A549 (cell line): ENCODE measurements around the gene NUDT7. TPM values are rescaled to one million over a fixed set of nuclear protein-coding genes. Genes with fewer than 3 reads are reported as not detected.
A peak's percentile ranks its signal among the peaks of the same experiment; 100 is the strongest.

Experiments used
- ATAC-seq, 2 experiments: fragments of 200-7000 bp in 1 of 2; fragments of >200 bp in 1 of 2; cut with Nextera tagmentation in 1 of 2; cut with Tn5 transposase in 1 of 2; 3 replicates each; pipeline versions ENCODE4 v1.8.0 to v1.9.1; 2018 to 2020; ENCODE audit warnings: mild to moderate bottlenecking in 1 of 2, moderate library complexity in 1 of 2
- CTCF ChIA-PET: fragments of 300-600 bp; sonication (Branson Sonifier 250); formaldehyde crosslinking; extraction: SDS; loops from one replicate; lab custom pipeline; 2021; ENCODE audit warnings: antibody characterized with exemption, inconsistent platforms; lab: Yijun Ruan, JAX
- POLR2A ChIA-PET: fragments of 350-600 bp; formaldehyde crosslinking; extraction: SDS; loops from one replicate; lab custom pipeline; 2021; ENCODE audit warnings: antibody characterized with exemption, inconsistent platforms; lab: Yijun Ruan, JAX
- DNase-seq, 2 experiments: peaks; one replicate each; pipeline versions ENCODE4 v3.0.0 to v3.0.0-alpha.2; 2011 to 2016; ENCODE audit warnings: low read depth in 1 of 2, low spot score in 1 of 2
- FAIRE-seq: peaks from 2 replicates; lab custom pipeline; 2011; peaks lifted over from hg19 to GRCh38; lab: Jason Lieb, UNC
- H3K27ac ChIP-seq, 2 experiments: fragments of >200 bp; sonication (Bioruptor Twin); formaldehyde crosslinking; 3 replicates each; pipeline ENCODE4 v1.5.1; 2016 to 2017
- H3K4me1 ChIP-seq: fragments of >200 bp; sonication (Bioruptor Twin); formaldehyde crosslinking; 3 replicates; pipeline ENCODE4 v1.6.1; 2016
- H3K4me2 ChIP-seq: fragments of >200 bp; sonication (Bioruptor Twin); formaldehyde crosslinking; 3 replicates; pipeline ENCODE4 v1.6.1; 2016
- H3K4me3 ChIP-seq: fragments of >200 bp; sonication (Bioruptor Twin); formaldehyde crosslinking; 3 replicates; pipeline ENCODE4 v1.5.1; 2016
- H3K9me3 ChIP-seq: fragments of >200 bp; sonication (Bioruptor Twin); formaldehyde crosslinking; 3 replicates; pipeline ENCODE4 v1.6.1; 2016
- CTCF ChIP-seq: fragments of >200 bp; sonication (Bioruptor Twin); formaldehyde crosslinking; IDR thresholded peaks from 3 replicates; pipeline ENCODE4 v1.5.1; 2016
- FOSL2 ChIP-seq, 2 experiments: fragments of 450-650 bp in 1 of 2; fragments of >200 bp in 1 of 2; sonication (Bioruptor Twin) in 1 of 2; formaldehyde crosslinking; IDR thresholded peaks; 2 replicates each; pipeline versions ENCODE4 v1.5.0 to v1.6.1; 2016 to 2020; ENCODE audit warnings: mild to moderate bottlenecking in 1 of 2, moderate library complexity in 1 of 2
- KDM5A ChIP-seq: fragments of 200-600 bp; sonication (generic); IDR thresholded peaks from 2 replicates; pipeline ENCODE4 v1.6.1; 2016; ENCODE audit warnings: antibody characterized with exemption, mild to moderate bottlenecking
- NPAS2 ChIP-seq: fragments of 250-450 bp; sonication (Bioruptor Pico); IDR thresholded peaks from 2 replicates; pipeline ENCODE4 v1.8.0; 2022; ENCODE audit warnings: mild to moderate bottlenecking, moderate library complexity, borderline replicate concordance
- PHF8 ChIP-seq: fragments of 200-600 bp; sonication (generic); IDR thresholded peaks from 2 replicates; pipeline ENCODE4 v1.6.1; 2016; ENCODE audit warnings: low read depth, mild to moderate bottlenecking, antibody characterized with exemption, moderate library complexity, borderline replicate concordance
- RARB ChIP-seq: fragments of 250-450 bp; sonication (Bioruptor Pico); IDR thresholded peaks from 2 replicates; pipeline ENCODE4 v1.8.0; 2021; ENCODE audit warnings: mild to moderate bottlenecking, moderate library complexity
- WGBS: methylation state at CpG from one replicate; pipeline ENCODE4 v1.1.6; 2017; ENCODE audit errors: missing lambda C conversion rate; 5-methylcytosine and 5-hydroxymethylcytosine counted together
- polyA plus RNA-seq, 4 experiments: library from polyadenylated mRNA; depleted of rRNA in 3 of 4; stranded (reverse); fragments of >200 nt; fragmentation: RNase III in 1 of 4; extraction: RNeasy Plus Mini Kit Qiagen cat#74134 plus additional on column Dnase treatment in 1 of 4; gene quantifications; 2 replicates in 3 of 4; 3 replicates in 1 of 4; pipeline ENCODE4 v1.2.3, GENCODE V29; 2011 to 2017

NUDT7 gene
- polyA plus RNA-seq, 2 of the 4 experiments (the other 2 are of a cell fraction) = 6.9 to 19.8 TPM

DNA sequence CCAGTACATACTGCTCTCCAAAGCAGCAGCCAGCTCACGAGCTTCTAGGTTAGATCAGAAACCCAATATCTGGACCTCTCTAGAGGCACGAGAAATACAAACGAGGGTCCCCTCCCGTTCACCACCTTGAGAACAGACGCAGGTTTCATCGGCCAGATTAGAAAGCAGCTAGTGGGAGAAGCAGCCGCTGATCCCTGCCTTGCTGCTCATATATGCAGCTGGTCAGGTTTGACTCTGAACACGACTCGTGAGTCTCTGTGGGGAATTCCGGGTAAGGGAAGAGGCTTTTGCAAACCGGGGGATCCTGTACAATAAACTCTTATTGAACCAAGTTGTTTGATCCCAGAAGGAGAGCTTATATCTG lies 67.7 kb downstream of the NUDT7 start (continued):
- no peak for TF ChIP-seq CTCF
- TF ChIP-seq KDM5A = no peak

DNA sequence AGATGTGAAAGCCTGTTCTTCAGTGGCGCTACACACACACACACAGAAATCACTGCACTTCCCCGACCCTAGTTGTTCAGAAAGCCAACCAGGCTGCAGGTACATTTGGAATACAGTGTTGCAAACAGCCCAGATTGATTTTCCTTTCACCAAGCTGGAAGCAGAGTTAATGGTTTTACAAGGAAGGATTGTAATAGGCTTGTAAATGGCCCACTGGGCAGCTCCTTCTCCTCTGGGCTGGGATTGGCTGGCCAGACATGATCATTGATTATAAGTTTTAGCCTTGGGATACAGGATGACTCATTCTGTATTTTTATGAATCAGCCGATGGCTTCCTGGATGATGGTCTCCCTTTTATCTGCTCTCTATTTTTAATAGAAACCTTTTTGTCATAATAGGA lies 68.6 kb downstream of the NUDT7 start:
- Histone ChIP-seq H3K4me2 (no peak overlapping the region), H3K9me3 (no peaks in the 10 kb centered on the region), H3K27ac (no peak overlapping the region), H3K4me3 (no peak overlapping the region), H3K4me1 (peaks cover 4% of the 10 kb centered on the region; the same call in 1 of the 3 replicates)
- ChIA-PET CTCF (no interaction called here), POLR2A (no interaction called here)
- ATAC-seq (no peak), FAIRE-seq (no peak), DNase-seq (no peak)
- TF ChIP-seq PHF8 (no peak), RARB (CRISPR knock-in tag) (no peak), NPAS2 (CRISPR knock-in tag) (no peak), FOSL2 (IDR thresholded peaks at IDR 0.05) (no peak), FOSL2 (CRISPR knock-in tag; IDR thresholded peaks at IDR 0.05) (peak; percentile 25; the same call in 1 of the 2 replicates)
- WGBS = 3% methylated on average over 3 of the region's 3 CpGs

Other genes with a start within 250 kb of the NUDT7 start
- gene VAT1L, start 66.0 kb downstream of the NUDT7 start, polyA plus RNA-seq (2011; rRNA removed) = not detected in 2 replicates
- not detected in 3 replicates for gene VAT1L, start 66.0 kb downstream of the NUDT7 start, polyA plus RNA-seq (2017; fragmentation: RNase III; extraction: RNeasy Plus Mini Kit Qiagen cat#74134 plus additional on column Dnase treatment)